IPS-18c (cell line): ENCODE results near the gene MSI1.

Experiments
- H3K4me3 ChIP-seq: 2 replicates; pipeline ENCODE4 v1.7.0; 2013; ENCODE audit warnings: low read depth, mild to moderate bottlenecking, low read length, moderate library complexity; ENCODE audit not compliant: insufficient read depth
- H3K9me3 ChIP-seq: one replicate; pipeline ENCODE4 v1.6.1; 2013; ENCODE audit warnings: mild to moderate bottlenecking, low read length, moderate library complexity; ENCODE audit not compliant: control insufficient read depth, insufficient read depth

Gene MSI1

GRCh38 chr12:120368789-120369602, at the start of gene MSI1:
TSS of gene MSI1 (minus strand) at chr12:120369164. CDS start at chr12:120369091, 73 bp downstream.
- H3K4me3 ChIP-seq = peak within 1 kb of the TSS; percentile 59
- H3K9me3 ChIP-seq = no peaks in the 10 kb centered on the region

GRCh38 chr12:120417917-120418580, 49.1 kb upstream of the MSI1 start:
- H3K9me3 ChIP-seq = no peaks in the 10 kb centered on the region
- no peak overlapping the region for H3K4me3 ChIP-seq

- Histone ChIP-seq H3K4me3 (no peak overlapping the region), H3K9me3 (no peaks in the 10 kb centered on the region)
Observed at GRCh38 chr12:120416490-120417216, 47.7 kb upstream of the MSI1 start.

- no peaks in the 10 kb centered on the region for H3K9me3 ChIP-seq
- H3K4me3 ChIP-seq = no peak overlapping the region; the same call in 1 of the 2 replicates
Observed at GRCh38 chr12:120413901-120414695, 45.1 kb upstream of the MSI1 start.

- H3K4me3 ChIP-seq = no peak overlapping the region
Observed at GRCh38 chr12:120412421-120412820, 43.5 kb upstream of the MSI1 start.

GRCh38 chr12:120408771-120409170, 39.8 kb upstream of the MSI1 start:
- no peak overlapping the region for H3K4me3 ChIP-seq
- no peaks in the 10 kb centered on the region for H3K9me3 ChIP-seq

More at GRCh38 chr12:120412421-120412820, 43.5 kb upstream of the MSI1 start:
- no peaks in the 10 kb centered on the region for H3K9me3 ChIP-seq

- H3K9me3 ChIP-seq = no peaks in the 10 kb centered on the region
- H3K4me3 ChIP-seq = no peak overlapping the region
Observed at GRCh38 chr12:120406553-120406952, 37.6 kb upstream of the MSI1 start.

GRCh38 chr12:120406069-120406468, 37.1 kb upstream of the MSI1 start:
- H3K9me3 ChIP-seq = no peaks in the 10 kb centered on the region

GRCh38 chr12:120404271-120404670, 35.3 kb upstream of the MSI1 start:
- Histone ChIP-seq H3K9me3 (no peaks in the 10 kb centered on the region), H3K4me3 (no peak overlapping the region)

More at GRCh38 chr12:120406069-120406468, 37.1 kb upstream of the MSI1 start:
- H3K4me3 ChIP-seq = no peak overlapping the region

- no peak overlapping the region for H3K4me3 ChIP-seq
- no peaks in the 10 kb centered on the region for H3K9me3 ChIP-seq
Observed at GRCh38 chr12:120403869-120404268, 34.9 kb upstream of the MSI1 start.

GRCh38 chr12:120402217-120402616, 33.3 kb upstream of the MSI1 start:
- H3K9me3 ChIP-seq = peaks cover 2% of the 10 kb centered on the region
- H3K4me3 ChIP-seq = no peak overlapping the region

- no peak overlapping the region for H3K4me3 ChIP-seq
Observed at GRCh38 chr12:120399531-120399930, 30.6 kb upstream of the MSI1 start.

GRCh38 chr12:120397824-120398540, 29.0 kb upstream of the MSI1 start:
- H3K4me3 ChIP-seq = no peak overlapping the region
- peaks cover 2% of the 10 kb centered on the region for H3K9me3 ChIP-seq

More at GRCh38 chr12:120399531-120399930, 30.6 kb upstream of the MSI1 start:
- H3K9me3 ChIP-seq = peaks cover 2% of the 10 kb centered on the region

- Histone ChIP-seq H3K9me3 (peaks cover 2% of the 10 kb centered on the region), H3K4me3 (no peak overlapping the region)
Observed at GRCh38 chr12:120394483-120395367, 25.8 kb upstream of the MSI1 start.

- H3K4me3 ChIP-seq = no peak overlapping the region
Observed at GRCh38 chr12:120390540-120391120, 21.7 kb upstream of the MSI1 start.

More at GRCh38 chr12:120390540-120391120, 21.7 kb upstream of the MSI1 start:
- H3K9me3 ChIP-seq = no peaks in the 10 kb centered on the region
